Right kidney (tissue), 9 donors: ENCODE measurements around the gene CLEC20A.
A peak's percentile ranks its signal among the peaks of the same experiment; 100 is the strongest.

Experiments used
- DNase-seq: peaks from one replicate; pipeline ENCODE4 v3.0.0-alpha.2; 2016
- long read RNA-seq, 8 donors: transcript quantifications; one replicate each; lab custom pipeline, GENCODE V29; 2026

The CLEC20A gene
- long read RNA-seq, donor 1: 0 reads
- long read RNA-seq, donor 2: 0 reads
- long read RNA-seq, donor 3: 0 reads
- long read RNA-seq, donor 4, partial matches to known transcripts: 0 of 1 reads
- long read RNA-seq, donor 4, other reads (novel, unspliced or antisense): 0 of 1 reads
- long read RNA-seq, donor 5: 0 reads
- long read RNA-seq, donor 6: 0 reads
- long read RNA-seq, donor 7: 0 reads
- long read RNA-seq, donor 8: 0 reads

- no peak for DNase-seq
These were observed at the start of gene CLEC20A for GRCh38 chr1:178496410-178497135. Gene CLEC20A, minus strand, starts transcription at chr1:178496964. Its CDS starts 25 bp downstream, at chr1:178496939.

GRCh38 chr1:178544531-178544930, 47.8 kb upstream of the CLEC20A start:
- no peak for DNase-seq

- DNase-seq: no peak
These were observed 46.5 kb upstream of the CLEC20A start for GRCh38 chr1:178543290-178543607.

GRCh38 chr1:178542554-178543289, 46.0 kb upstream of the CLEC20A start:
- peak; percentile 97 for DNase-seq

GRCh38 chr1:178541829-178542553, 45.2 kb upstream of the CLEC20A start:
- DNase-seq: no peak

GRCh38 chr1:178541379-178541778, 44.6 kb upstream of the CLEC20A start:
- no peak for DNase-seq

GRCh38 chr1:178540646-178541045, 43.9 kb upstream of the CLEC20A start:
- DNase-seq: no peak

- DNase-seq: no peak
These were observed 43.4 kb upstream of the CLEC20A start for GRCh38 chr1:178540204-178540603.

GRCh38 chr1:178539291-178539690, 42.5 kb upstream of the CLEC20A start:
- no peak for DNase-seq

- DNase-seq: no peak
These were observed 41.6 kb upstream of the CLEC20A start for GRCh38 chr1:178538192-178538916.

GRCh38 chr1:178537382-178538090, 40.8 kb upstream of the CLEC20A start:
- DNase-seq: no peak

- DNase-seq: no peak
These were observed 40.1 kb upstream of the CLEC20A start for GRCh38 chr1:178536844-178537371.

- no peak for DNase-seq
These were observed 39.6 kb upstream of the CLEC20A start for GRCh38 chr1:178536329-178536728.

GRCh38 chr1:178534137-178534868, 37.5 kb upstream of the CLEC20A start:
- DNase-seq: no peak

GRCh38 chr1:178533121-178533946, 36.6 kb upstream of the CLEC20A start:
- DNase-seq: no peak

GRCh38 chr1:178532392-178532791, 35.6 kb upstream of the CLEC20A start:
- peak; percentile 65 for DNase-seq

GRCh38 chr1:178531887-178532286, 35.1 kb upstream of the CLEC20A start:
- DNase-seq: no peak

GRCh38 chr1:178530502-178530901, 33.7 kb upstream of the CLEC20A start:
- no peak for DNase-seq

GRCh38 chr1:178530037-178530402, 33.3 kb upstream of the CLEC20A start:
- DNase-seq: no peak
